Measurements from ENCODE around the gene COX15.

- TF ChIP-seq CTCF (IDR thresholded peaks at IDR 0.05) (no peak), EP300 (IDR thresholded peaks at IDR 0.05) (no peak), POLR2A (IDR thresholded peaks at IDR 0.05) (no peak), POLR2AphosphoS5 (IDR thresholded peaks at IDR 0.05) (no peak)
These were observed 36.2 kb downstream of the COX15 start for GRCh38 chr10:99695761-99696160.

Measured in upper lobe of left lung (tissue), 4 donors.